Stimulated activated CD4-positive, alpha-beta T cell treated with anti-CD3 and anti-CD28 coated beads, TNF-alpha, amount 100 ng/mL, for 1 hour (primary cell): ENCODE data around the gene EXOC4.

Experiments used
- DNase-seq, 3 donors: peaks; one replicate each; pipeline ENCODE4 v3.0.0-alpha.2; 2020; ENCODE audit warnings: low read depth in 3 of 3, low spot score in 1 of 3

Gene EXOC4

GRCh38 chr7:134016223-134016941, 763.5 kb downstream of the EXOC4 start:
- DNase-seq, result no peak

- DNase-seq, result no peak
These were observed 764.0 kb downstream of the EXOC4 start for GRCh38 chr7:134016942-134017303.

- no peak for DNase-seq
These were observed 765.4 kb downstream of the EXOC4 start for GRCh38 chr7:134018306-134018705.

- DNase-seq, result no peak
These were observed 766.4 kb downstream of the EXOC4 start for GRCh38 chr7:134019251-134019650.

- DNase-seq, result no peak
These were observed 769.0 kb downstream of the EXOC4 start for GRCh38 chr7:134021836-134022235.

- no peak for DNase-seq
These were observed 769.5 kb downstream of the EXOC4 start for GRCh38 chr7:134022286-134022911.

GRCh38 chr7:134024739-134025138, 771.9 kb downstream of the EXOC4 start:
- DNase-seq, result no peak

GRCh38 chr7:134028853-134029252, 776.0 kb downstream of the EXOC4 start:
- DNase-seq, result no peak

GRCh38 chr7:134029743-134030142, 776.9 kb downstream of the EXOC4 start:
- DNase-seq, result no peak

- no peak for DNase-seq
These were observed 777.6 kb downstream of the EXOC4 start for GRCh38 chr7:134030460-134030865.

GRCh38 chr7:134031835-134032617, 779.1 kb downstream of the EXOC4 start:
- DNase-seq, result no peak

- no peak for DNase-seq
These were observed 781.8 kb downstream of the EXOC4 start for GRCh38 chr7:134034652-134035051.

GRCh38 chr7:134037991-134038390, 785.1 kb downstream of the EXOC4 start:
- DNase-seq, result no peak

GRCh38 chr7:134040988-134041387, 788.1 kb downstream of the EXOC4 start:
- DNase-seq, result no peak

- DNase-seq, result no peak
These were observed 788.6 kb downstream of the EXOC4 start for GRCh38 chr7:134041477-134041876.

GRCh38 chr7:134042307-134042706, 789.4 kb downstream of the EXOC4 start:
- no peak for DNase-seq

GRCh38 chr7:134044682-134045081, 791.8 kb downstream of the EXOC4 start:
- no peak for DNase-seq

- no peak for DNase-seq
These were observed 792.8 kb downstream of the EXOC4 start for GRCh38 chr7:134045716-134046115.

GRCh38 chr7:134046594-134047128, 793.8 kb downstream of the EXOC4 start:
- DNase-seq, result no peak

GRCh38 chr7:134047675-134048074, 794.8 kb downstream of the EXOC4 start:
- no peak for DNase-seq

- DNase-seq, result no peak
These were observed 795.3 kb downstream of the EXOC4 start for GRCh38 chr7:134048166-134048565.

GRCh38 chr7:134051020-134051419, 798.1 kb downstream of the EXOC4 start:
- no peak for DNase-seq
